HTERT RPE-1 (cell line): ENCODE results near the gene ZNF546.
"Not testable (repeated sequence)": the region's sequence is repeated elsewhere in the genome, so short reads cannot be mapped to it uniquely, and the experiment has no call there.

Experiments used
- in situ Hi-C: fragments of 300-500 bp; cut with MboI; formaldehyde crosslinking; loops from 4 replicates; pipeline ENCODE4 v1.14.3; 2020; ENCODE audit warnings: low sequenced_read_pairs

Gene ZNF546

GRCh38 chr19:39996811-39997637, at the start of gene ZNF546:
ZNF546 (plus strand) TSS chr19:39997060; CDS start chr19:39998327, 1,267 bp downstream.
- in situ Hi-C loops: no loop called here

GRCh38 chr19:39949026-39949747, 47.7 kb upstream of the ZNF546 start:
- in situ Hi-C loops: no loop called here

- in situ Hi-C loops: no loop called here
Observed at GRCh38 chr19:39951065-39951650, 45.7 kb upstream of the ZNF546 start.

GRCh38 chr19:39951686-39952085, 45.2 kb upstream of the ZNF546 start:
- in situ Hi-C loops: no loop called here

- in situ Hi-C loops: no loop called here
Observed at GRCh38 chr19:39953915-39954314, 42.9 kb upstream of the ZNF546 start.

- in situ Hi-C loops: not testable (repeated sequence)
Observed at GRCh38 chr19:39957886-39958285, 39.0 kb upstream of the ZNF546 start.

- in situ Hi-C loops: not testable (repeated sequence)
Observed at GRCh38 chr19:39958942-39959341, 37.9 kb upstream of the ZNF546 start.

GRCh38 chr19:39959407-39959806, 37.5 kb upstream of the ZNF546 start:
- in situ Hi-C loops: not testable (repeated sequence)

GRCh38 chr19:39963898-39964297, 33.0 kb upstream of the ZNF546 start:
- in situ Hi-C loops: no loop called here

- in situ Hi-C loops: no loop called here
Observed at GRCh38 chr19:39966617-39967016, 30.2 kb upstream of the ZNF546 start.

- in situ Hi-C loops: no loop called here
Observed at GRCh38 chr19:39967561-39967960, 29.3 kb upstream of the ZNF546 start.

GRCh38 chr19:39968789-39969188, 28.1 kb upstream of the ZNF546 start:
- in situ Hi-C loops: no loop called here

GRCh38 chr19:39969266-39969665, 27.6 kb upstream of the ZNF546 start:
- in situ Hi-C loops: no loop called here

- in situ Hi-C loops: no loop called here
Observed at GRCh38 chr19:39969681-39970424, 27.0 kb upstream of the ZNF546 start.

GRCh38 chr19:39970425-39970674, 26.5 kb upstream of the ZNF546 start:
- in situ Hi-C loops: no loop called here

- in situ Hi-C loops: no loop called here
Observed at GRCh38 chr19:39970675-39971379, 26.0 kb upstream of the ZNF546 start, which contains the start of gene PSMC4. PSMC4 (plus strand) TSS chr19:39971165; CDS start chr19:39971203, 38 bp downstream.

- in situ Hi-C loops: no loop called here
Observed at GRCh38 chr19:39971380-39972035, 25.4 kb upstream of the ZNF546 start.

- in situ Hi-C loops: no loop called here
Observed at GRCh38 chr19:39974377-39975155, 22.3 kb upstream of the ZNF546 start.

- in situ Hi-C loops: no loop called here
Observed at GRCh38 chr19:39982883-39983282, 14.0 kb upstream of the ZNF546 start.
